Measurements from ENCODE around the gene TNFRSF4. TPM values are rescaled to one million over a fixed set of nuclear protein-coding genes. Genes with fewer than 3 reads are reported as not detected.

Gene TNFRSF4
- total RNA-seq, 1 donor from 2014 or later: 0.38 TPM

DNA sequence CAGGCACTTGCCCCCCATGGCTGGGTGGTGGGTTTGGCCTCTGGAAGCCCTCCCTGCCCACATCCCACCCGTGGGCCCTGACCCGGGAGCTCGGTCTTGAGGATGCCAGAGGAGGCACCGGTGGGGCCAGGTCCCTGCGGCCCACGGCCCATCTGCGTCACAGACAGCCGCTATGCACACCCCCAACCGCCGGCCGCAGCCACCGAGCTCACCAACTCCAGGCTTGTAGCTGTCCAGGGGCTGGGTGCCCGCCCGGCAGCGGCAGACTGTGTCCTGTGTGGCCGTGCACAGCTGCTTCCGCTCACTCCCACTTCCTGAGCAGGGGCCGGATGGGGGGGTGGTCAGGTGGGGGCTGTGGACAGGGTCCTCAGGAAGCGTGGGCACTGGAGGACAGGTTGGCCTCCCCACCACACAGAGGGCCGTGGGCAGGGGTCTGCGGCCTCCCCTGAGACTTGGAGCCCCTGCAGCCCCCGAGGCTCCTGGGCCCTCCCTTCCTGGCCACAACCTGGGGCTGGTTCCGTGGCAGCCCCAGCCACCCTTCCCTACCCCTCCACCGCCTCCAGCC is 1.1 kb downstream of the TNFRSF4 start:
- Mint-ChIP-seq H3K4me3 (ENCODE audit: low read depth) (no peak overlapping the region), H3K9me3 (ENCODE audit: low read depth) (no peaks in the 10 kb centered on the region), H3K27ac (no peak overlapping the region), H3K36me3 (ENCODE audit: insufficient read depth) (peaks cover 6% of the 10 kb centered on the region), H3K4me1 (ENCODE audit: low read depth) (no peaks in the 10 kb centered on the region), H3K27me3 (no peaks in the 10 kb centered on the region)
- TF ChIP-seq, protein P1, sequence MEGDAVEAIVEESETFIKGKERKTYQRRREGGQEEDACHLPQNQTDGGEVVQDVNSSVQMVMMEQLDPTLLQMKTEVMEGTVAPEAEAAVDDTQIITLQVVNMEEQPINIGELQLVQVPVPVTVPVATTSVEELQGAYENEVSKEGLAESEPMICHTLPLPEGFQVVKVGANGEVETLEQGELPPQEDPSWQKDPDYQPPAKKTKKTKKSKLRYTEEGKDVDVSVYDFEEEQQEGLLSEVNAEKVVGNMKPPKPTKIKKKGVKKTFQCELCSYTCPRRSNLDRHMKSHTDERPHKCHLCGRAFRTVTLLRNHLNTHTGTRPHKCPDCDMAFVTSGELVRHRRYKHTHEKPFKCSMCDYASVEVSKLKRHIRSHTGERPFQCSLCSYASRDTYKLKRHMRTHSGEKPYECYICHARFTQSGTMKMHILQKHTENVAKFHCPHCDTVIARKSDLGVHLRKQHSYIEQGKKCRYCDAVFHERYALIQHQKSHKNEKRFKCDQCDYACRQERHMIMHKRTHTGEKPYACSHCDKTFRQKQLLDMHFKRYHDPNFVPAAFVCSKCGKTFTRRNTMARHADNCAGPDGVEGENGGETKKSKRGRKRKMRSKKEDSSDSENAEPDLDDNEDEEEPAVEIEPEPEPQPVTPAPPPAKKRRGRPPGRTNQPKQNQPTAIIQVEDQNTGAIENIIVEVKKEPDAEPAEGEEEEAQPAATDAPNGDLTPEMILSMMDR (IDR thresholded peaks at IDR 0.05; ENCODE audit: unreplicated experiment): no peak
- DNase-seq (ENCODE audit: low spot score, unreplicated experiment): no peak

DNA sequence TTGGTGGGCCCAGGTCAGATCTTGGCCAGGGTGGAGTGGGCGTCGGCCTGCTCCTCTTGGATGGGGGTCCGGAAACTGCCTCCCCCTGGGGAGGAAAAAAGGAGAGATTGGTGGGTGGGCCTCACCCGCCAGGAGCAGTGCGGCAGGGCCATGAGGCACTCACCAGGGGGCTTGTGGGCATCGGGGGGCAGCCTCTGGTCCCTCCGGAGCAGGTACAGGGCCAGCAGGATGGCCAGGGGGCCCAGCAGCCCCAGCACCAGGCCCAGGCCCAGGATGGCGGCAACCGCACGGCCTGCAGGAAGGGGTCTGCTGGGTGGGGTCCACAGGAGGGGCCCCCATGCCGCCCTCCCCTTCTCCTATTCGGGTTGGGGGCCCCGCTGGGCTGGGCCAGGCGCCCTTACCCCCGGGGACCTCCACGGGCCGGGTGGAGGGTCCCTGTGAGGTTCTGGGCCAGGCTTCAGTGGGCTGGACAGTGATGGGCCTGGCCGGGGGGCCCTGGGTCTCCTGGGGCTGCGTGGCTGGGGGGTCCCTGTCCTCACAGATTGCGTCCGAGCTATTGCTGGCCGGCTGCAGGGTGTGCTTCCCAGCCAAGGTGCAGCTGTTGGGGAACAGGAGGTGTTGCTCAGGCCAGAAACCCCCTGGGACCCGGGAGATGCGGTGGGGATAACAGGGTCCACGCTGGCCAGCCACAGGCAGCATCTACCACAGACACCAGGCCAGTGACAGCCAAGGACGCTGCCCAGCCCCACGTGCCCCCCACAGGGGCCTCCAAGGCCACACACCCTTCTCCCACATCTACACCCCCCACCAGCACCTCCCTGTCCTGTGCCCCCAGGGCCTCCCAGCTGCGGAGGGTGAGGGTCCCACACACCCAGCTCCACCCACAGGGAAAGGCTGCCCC is 2.2 kb downstream of the TNFRSF4 start:
- Mint-ChIP-seq H3K36me3 (ENCODE audit: insufficient read depth) (peaks cover 4% of the 10 kb centered on the region), H3K4me3 (ENCODE audit: low read depth) (no peak overlapping the region), H3K9me3 (ENCODE audit: low read depth) (no peaks in the 10 kb centered on the region), H3K27ac (no peak overlapping the region), H3K27me3 (peaks cover 1% of the 10 kb centered on the region), H3K4me1 (ENCODE audit: low read depth) (no peaks in the 10 kb centered on the region)
- TF ChIP-seq, protein P1 (IDR thresholded peaks at IDR 0.05; ENCODE audit: unreplicated experiment): no peak
- DNase-seq (ENCODE audit: low spot score, unreplicated experiment): no peak

DNA sequence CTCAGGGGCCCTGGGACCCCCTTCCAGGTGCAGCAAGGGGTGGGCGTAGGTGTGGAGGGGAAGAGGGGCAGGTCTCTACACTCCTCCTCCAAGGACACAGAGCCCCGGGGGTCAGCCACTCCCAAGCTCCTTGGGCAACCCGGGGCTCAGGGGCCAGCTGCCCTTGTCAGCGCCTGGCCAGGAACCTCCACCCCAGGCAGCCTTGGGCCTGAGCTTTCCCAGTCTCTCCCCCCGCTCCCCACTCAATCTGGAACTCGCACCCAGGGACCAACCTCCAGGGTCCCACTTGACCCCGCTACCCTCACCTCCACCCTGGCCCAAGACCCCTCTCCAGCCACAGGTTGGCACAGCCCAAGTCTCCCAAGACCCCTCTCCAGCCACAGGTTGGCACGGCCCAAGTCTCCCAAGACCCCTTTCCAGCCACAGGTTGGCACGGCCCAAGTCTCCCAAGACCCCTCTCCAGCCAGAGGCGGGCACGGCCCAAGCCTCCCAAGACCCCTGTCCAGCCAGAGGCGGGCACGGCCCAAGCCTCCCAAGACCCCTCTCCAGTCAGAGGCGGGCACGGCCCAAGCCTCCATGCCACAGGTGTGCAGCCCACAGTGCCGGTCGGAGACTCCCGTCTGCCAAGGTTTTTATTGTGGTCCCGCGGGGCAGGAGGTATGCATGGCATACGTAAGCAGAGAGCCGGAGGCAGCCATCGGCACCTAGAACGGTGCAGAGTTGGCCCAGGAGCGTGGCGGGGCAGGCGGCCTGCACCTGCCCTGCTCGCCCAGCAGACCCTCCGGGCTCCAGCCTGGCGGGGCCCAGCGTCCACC is 3.0 kb downstream of the TNFRSF4 start:
- H3K36me3 Mint-ChIP-seq (ENCODE audit: insufficient read depth): no peaks in the 10 kb centered on the region
- DNase-seq (ENCODE audit: low spot score, unreplicated experiment): no peak
- H3K27ac Mint-ChIP-seq: no peak overlapping the region
- no peak overlapping the region for H3K4me3 Mint-ChIP-seq (ENCODE audit: low read depth)
- TF ChIP-seq, protein P1 (IDR thresholded peaks at IDR 0.05; ENCODE audit: unreplicated experiment): no peak
- H3K9me3 Mint-ChIP-seq (ENCODE audit: low read depth): no peaks in the 10 kb centered on the region
- H3K27me3 Mint-ChIP-seq: peaks cover 6% of the 10 kb centered on the region
- H3K4me1 Mint-ChIP-seq (ENCODE audit: low read depth): no peaks in the 10 kb centered on the region

DNA sequence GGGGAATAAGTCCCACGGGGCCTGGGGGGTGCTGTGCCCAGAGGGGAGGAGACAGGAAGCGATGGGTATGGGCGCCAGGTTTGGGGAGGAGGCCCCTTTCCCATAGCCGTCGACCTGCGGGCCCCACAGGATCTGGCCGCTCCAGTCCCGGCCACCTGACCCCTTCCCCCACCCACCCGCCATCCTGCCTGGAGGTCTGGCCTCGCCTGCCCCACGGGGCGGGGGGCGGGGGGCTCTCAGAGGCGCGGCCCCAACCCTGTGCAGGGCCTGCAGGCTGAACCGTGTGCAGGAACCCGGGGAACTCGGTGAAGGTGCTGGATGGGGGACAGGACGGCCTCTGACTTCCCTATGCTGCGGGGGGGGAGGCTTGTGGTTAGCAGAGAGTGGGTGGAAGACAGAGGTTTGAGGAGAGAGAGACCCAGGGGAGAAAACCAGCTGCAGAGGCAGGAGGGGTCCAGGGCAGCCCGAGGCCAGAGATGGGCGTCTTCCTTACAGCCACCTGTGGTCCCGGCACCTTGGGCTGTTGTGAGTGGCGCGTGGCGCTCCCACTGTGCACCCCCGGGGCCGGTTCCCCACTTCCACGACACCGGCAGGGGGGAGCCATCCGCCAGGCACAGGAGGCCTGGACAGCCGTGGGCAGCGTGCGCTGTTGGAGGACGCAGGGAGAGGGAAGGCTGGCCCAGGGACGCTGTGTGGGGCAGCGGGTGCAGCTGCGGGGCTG is 5.1 kb downstream of the TNFRSF4 start:
- Mint-ChIP-seq H3K4me1 (ENCODE audit: low read depth) (no peaks in the 10 kb centered on the region), H3K36me3 (ENCODE audit: insufficient read depth) (no peaks in the 10 kb centered on the region), H3K27ac (no peak overlapping the region), H3K27me3 (peaks cover 6% of the 10 kb centered on the region), H3K9me3 (ENCODE audit: low read depth) (no peaks in the 10 kb centered on the region), H3K4me3 (ENCODE audit: low read depth) (no peak overlapping the region)
- TF ChIP-seq, protein P1 (IDR thresholded peaks at IDR 0.05; ENCODE audit: unreplicated experiment): no peak
- no peak for DNase-seq (ENCODE audit: low spot score, unreplicated experiment)

DNA sequence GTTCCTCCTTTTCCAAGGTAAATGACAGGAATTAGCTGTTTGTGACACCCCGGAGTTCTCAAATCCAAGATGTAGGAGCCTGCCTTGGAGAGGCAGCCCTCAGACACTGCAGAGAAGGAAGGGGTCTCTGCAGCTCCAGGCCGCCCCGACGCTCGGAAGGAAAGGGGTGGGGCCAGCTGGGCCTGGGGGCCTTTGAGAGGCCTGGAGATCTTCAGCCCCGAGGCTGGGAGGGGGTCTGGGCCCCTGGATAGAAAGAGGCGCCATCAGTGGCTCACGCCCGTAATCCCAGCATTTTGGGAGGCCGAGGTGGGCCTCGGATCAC is 6.4 kb downstream of the TNFRSF4 start:
- TF ChIP-seq, protein P1 (IDR thresholded peaks at IDR 0.05; ENCODE audit: unreplicated experiment): no peak
- DNase-seq (ENCODE audit: low spot score, unreplicated experiment): no peak
- no peaks in the 10 kb centered on the region for H3K4me1 Mint-ChIP-seq (ENCODE audit: low read depth)
- no peaks in the 10 kb centered on the region for H3K9me3 Mint-ChIP-seq (ENCODE audit: low read depth)
- H3K27ac Mint-ChIP-seq: no peak overlapping the region
- H3K27me3 Mint-ChIP-seq: peaks cover 6% of the 10 kb centered on the region
- H3K4me3 Mint-ChIP-seq (ENCODE audit: low read depth): no peak overlapping the region
- H3K36me3 Mint-ChIP-seq (ENCODE audit: insufficient read depth): no peaks in the 10 kb centered on the region

Measured in progenitor cell of endocrine pancreas (in vitro differentiated cells).